ENCODE measurements around the gene ARL15. TPM values are rescaled to one million over a fixed set of nuclear protein-coding genes. Genes with fewer than 3 reads are reported as not detected.
A peak's percentile ranks its signal among the peaks of the same experiment; 100 is the strongest.

Gene ARL15
- total and polyA plus RNA-seq, 2 of the 8 experiments (the other 6 are each of a cell fraction or from before 2014, with no cell fraction given): 9.9 to 21.2 TPM

DNA sequence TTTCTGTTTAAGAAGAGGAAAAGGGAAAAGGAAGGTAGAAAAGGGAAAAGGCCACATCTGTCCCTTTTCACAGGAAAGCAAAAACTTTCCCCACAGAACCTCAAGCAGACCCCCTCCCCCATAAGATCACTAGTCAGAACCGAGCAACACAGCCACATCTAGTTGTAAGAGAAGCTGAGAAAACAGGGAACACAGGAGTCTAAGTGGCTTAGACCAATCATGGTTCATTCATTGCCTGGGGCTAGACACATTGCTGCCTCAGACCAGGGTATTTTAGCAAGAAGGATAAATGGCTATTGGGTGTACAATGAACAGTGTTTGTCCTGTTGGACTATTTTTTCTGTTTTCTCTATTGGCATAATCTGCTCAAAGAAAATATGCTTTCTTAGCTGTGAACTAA is 98.0 kb downstream of the ARL15 start:
- DNase-seq (ENCODE audit: low read depth in 1 of 2, low spot score in 2 of 2) (no peak), FAIRE-seq (no peak)
- no peaks in the 10 kb centered on the region for H3K9me3 ChIP-seq (ENCODE audit: insufficient read depth in 2 of 2, low read depth in 1 of 2, low read length in 1 of 2)
- H2BK120ac ChIP-seq (replicated peaks; ENCODE audit: low read depth, low read length): no peak overlapping the region
- no peaks in the 10 kb centered on the region for H3K36me3 ChIP-seq (ENCODE audit: control insufficient read depth in 2 of 4, insufficient read depth in 4 of 4, low read length in 3 of 4)
- no peak overlapping the region for H2BK5ac ChIP-seq (ENCODE audit: low read depth, low read length)
- H3K14ac ChIP-seq (ENCODE audit: insufficient read length): no peak overlapping the region
- H3K23me2 ChIP-seq (ENCODE audit: low read depth, low read length): no peaks in the 10 kb centered on the region
- no peak overlapping the region for H2BK15ac ChIP-seq (ENCODE audit: low read length)
- peaks cover 2 to 23% (median 15%) of the 10 kb centered on the region in 4 experiments; a peak in 6 of 7 replicates for H3K4me1 ChIP-seq (replicated peaks in 1 of 4; ENCODE audit: control insufficient read depth in 3 of 4, insufficient read depth in 4 of 4, low read length in 3 of 4)
- no peak overlapping the region for H4K5ac ChIP-seq (ENCODE audit: insufficient read length, low read depth, low read length)
- no peak overlapping the region for H3K56ac ChIP-seq (replicated peaks; ENCODE audit: insufficient read length, low read depth, low read length)
- H3K4me2 ChIP-seq (ENCODE audit: insufficient read depth in 1 of 2, low read depth in 2 of 2, low read length in 2 of 2): no peak overlapping the region
- no peak overlapping the region for H3K4ac ChIP-seq (replicated peaks; ENCODE audit: insufficient read length, low read depth, low read length)
- H3K79me2 ChIP-seq (ENCODE audit: control insufficient read depth in 1 of 2, insufficient read depth in 2 of 2, low read length in 2 of 2): peaks cover 0 to 29% of the 10 kb centered on the region in 2 experiments; a peak in 3 of 4 replicates
- no peak overlapping the region for H2AFZ ChIP-seq (ENCODE audit: low read length)
- H3K4me3 ChIP-seq (ENCODE audit: extremely low read depth in 1 of 4, insufficient read depth in 2 of 4, low read depth in 3 of 4, low read length in 4 of 4): no peak overlapping the region
- ChIA-PET POLR2A (ENCODE audit: partially characterized antibody) (interaction anchor here (1.0 kb wide), 1 partner anchor 99 kb away, joined by 3 read pairs; no protein-coding TSS in a partner anchor), CTCF (ENCODE audit: partially characterized antibody) (interaction anchor here (0.8 to 1.7 kb wide), 3 partner anchors 27 to 790 kb away, joined by 3 to 4 read pairs (median 4); no protein-coding TSS in a partner anchor)
- no peak overlapping the region for H3K9ac ChIP-seq (replicated peaks in 1 of 4; ENCODE audit: extremely low read depth in 1 of 4, low read depth in 3 of 4, low read length in 3 of 4)
- H3K18ac ChIP-seq (ENCODE audit: extremely low read depth, low read length): no peak overlapping the region
- H3K27ac ChIP-seq (ENCODE audit: low read depth, low read length): no peak overlapping the region
- H3K23ac ChIP-seq (ENCODE audit: insufficient read length): no peak overlapping the region
- peak overlapping the region; percentile 4 for H4K91ac ChIP-seq (replicated peaks; ENCODE audit: insufficient read length, low read length)
- H4K20me1 ChIP-seq (replicated peaks in 1 of 2; ENCODE audit: control insufficient read depth in 1 of 2, insufficient read depth in 2 of 2, low read length in 2 of 2): no peaks in the 10 kb centered on the region
- no peaks in the 10 kb centered on the region for H3K27me3 ChIP-seq (replicated peaks in 1 of 4; ENCODE audit: control insufficient read depth in 3 of 4, extremely low read depth in 1 of 4, insufficient read depth in 3 of 4, low read length in 3 of 4)
- no peak overlapping the region for H4K8ac ChIP-seq (ENCODE audit: extremely low read depth, insufficient read depth, low read length)
- no peak overlapping the region for H2BK12ac ChIP-seq (ENCODE audit: low read depth, low read length)
- H2AK5ac ChIP-seq (ENCODE audit: low read depth, low read length): no peak overlapping the region
- WGBS, 2 experiments (ENCODE audit: extremely low coverage in 1 of 2, insufficient coverage in 1 of 2, insufficient read length in 1 of 2, insufficient replicate concordance in 2 of 2, low coverage in 1 of 2, low lambda C conversion rate in 2 of 2, missing lambda C conversion rate in 1 of 2): 55% methylated on average over 1 of the region's 1 CpG; no CpG with 5 or more reads in 1 of the 2 experiments
- H2BK20ac ChIP-seq (ENCODE audit: low read length): no peak overlapping the region
- no peaks in the 10 kb centered on the region for H3K79me1 ChIP-seq (ENCODE audit: low read depth, low read length)
- TF ChIP-seq GTF2F1 (IDR thresholded peaks at IDR 0.05; ENCODE audit: borderline replicate concordance, low read depth, low read length): no peak
- TF ChIP-seq, protein P1, sequence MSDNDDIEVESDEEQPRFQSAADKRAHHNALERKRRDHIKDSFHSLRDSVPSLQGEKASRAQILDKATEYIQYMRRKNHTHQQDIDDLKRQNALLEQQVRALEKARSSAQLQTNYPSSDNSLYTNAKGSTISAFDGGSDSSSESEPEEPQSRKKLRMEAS (IDR thresholded peaks at IDR 0.05): no peak
- TF ChIP-seq TCF12 (IDR thresholded peaks at IDR 0.05; ENCODE audit: low read depth, low read length): no peak
- TF ChIP-seq EZH2 (IDR thresholded peaks at IDR 0.05; ENCODE audit: low read depth, low read length, severe bottlenecking): no peak
- no peak for TF ChIP-seq BRCA1 (IDR thresholded peaks at IDR 0.05; ENCODE audit: low read depth, low read length)
- TF ChIP-seq HDAC2 (IDR thresholded peaks at IDR 0.05; ENCODE audit: borderline replicate concordance in 1 of 2, low read depth in 2 of 2, low read length in 2 of 2): no peak
- TF ChIP-seq, protein P2, sequence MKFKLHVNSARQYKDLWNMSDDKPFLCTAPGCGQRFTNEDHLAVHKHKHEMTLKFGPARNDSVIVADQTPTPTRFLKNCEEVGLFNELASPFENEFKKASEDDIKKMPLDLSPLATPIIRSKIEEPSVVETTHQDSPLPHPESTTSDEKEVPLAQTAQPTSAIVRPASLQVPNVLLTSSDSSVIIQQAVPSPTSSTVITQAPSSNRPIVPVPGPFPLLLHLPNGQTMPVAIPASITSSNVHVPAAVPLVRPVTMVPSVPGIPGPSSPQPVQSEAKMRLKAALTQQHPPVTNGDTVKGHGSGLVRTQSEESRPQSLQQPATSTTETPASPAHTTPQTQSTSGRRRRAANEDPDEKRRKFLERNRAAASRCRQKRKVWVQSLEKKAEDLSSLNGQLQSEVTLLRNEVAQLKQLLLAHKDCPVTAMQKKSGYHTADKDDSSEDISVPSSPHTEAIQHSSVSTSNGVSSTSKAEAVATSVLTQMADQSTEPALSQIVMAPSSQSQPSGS (IDR thresholded peaks at IDR 0.05; ENCODE audit: low read length): no peak
- no peak for TF ChIP-seq SUZ12 (IDR thresholded peaks at IDR 0.05; ENCODE audit: low read length)
- TF ChIP-seq MAFK (IDR thresholded peaks at IDR 0.05; ENCODE audit: low read depth, low read length): no peak
- TF ChIP-seq KDM1A (IDR thresholded peaks at IDR 0.05; ENCODE audit: borderline replicate concordance, low read length): no peak
- no peak for TF ChIP-seq SAP30 (IDR thresholded peaks at IDR 0.05; ENCODE audit: insufficient read depth, insufficient replicate concordance, low read length)
- TF ChIP-seq SP2 (IDR thresholded peaks at IDR 0.05; ENCODE audit: low read length): no peak

Data from H1 (cell line).